Fibroblast of lung (primary cell): ENCODE results near the gene PIGN. TPM values are rescaled to one million over a fixed set of nuclear protein-coding genes. Genes with fewer than 3 reads are reported as not detected.

ENCODE experiments used
- DNase-seq, 2 donors: peaks; one replicate each; pipeline versions ENCODE4 v3.0.0 to v3.0.0-alpha.2; 2010; ENCODE audit warnings: low read depth in 2 of 2
- H2AFZ ChIP-seq: 2 replicates; pipeline ENCODE4 v1.5.1; 2012; ENCODE audit warnings: low read length, control low read depth, inconsistent platforms
- H3K27ac ChIP-seq: 2 replicates; pipeline ENCODE4 v1.5.1; 2011; ENCODE audit warnings: low read length, control low read depth; ENCODE audit not compliant: insufficient read depth
- H3K27me3 ChIP-seq: 2 replicates; pipeline ENCODE4 v1.5.1; 2011; ENCODE audit warnings: mild to moderate bottlenecking, low read length; ENCODE audit not compliant: control insufficient read depth, insufficient read depth
- H3K36me3 ChIP-seq: 2 replicates; pipeline ENCODE4 v1.5.1; 2011; ENCODE audit warnings: low read length; ENCODE audit not compliant: control insufficient read depth, insufficient read depth
- H3K4me1 ChIP-seq: 2 replicates; pipeline ENCODE4 v1.5.1; 2011; ENCODE audit warnings: low read length; ENCODE audit not compliant: control insufficient read depth, insufficient read depth; ENCODE audit errors: extremely low read depth
- H3K4me2 ChIP-seq: 2 replicates; pipeline ENCODE4 v1.5.1; 2011; ENCODE audit warnings: low read length, control low read depth; ENCODE audit not compliant: insufficient read depth; ENCODE audit errors: extremely low read depth
- H3K4me3 ChIP-seq, 4 experiments: fragments of 200-600 bp in 1 of 4; sonication (generic) in 1 of 4; replicated peaks in 1 of 4; 2 replicates each; pipeline ENCODE4 v1.5.1; 2011 to 2016; ENCODE audit warnings: low read length in 4 of 4, low read depth in 3 of 4, mild to moderate bottlenecking in 3 of 4, control low read depth in 2 of 4, inconsistent platforms in 1 of 4, mixed read lengths in 1 of 4; ENCODE audit not compliant: insufficient read depth in 1 of 4; ENCODE audit errors: control extremely low read depth in 1 of 4
- H3K79me2 ChIP-seq: 2 replicates; pipeline ENCODE4 v1.5.1; 2012; ENCODE audit warnings: mild to moderate bottlenecking, low read length, inconsistent platforms; ENCODE audit not compliant: control insufficient read depth, insufficient read depth
- H3K9ac ChIP-seq: 2 replicates; pipeline ENCODE4 v1.5.1; 2011; ENCODE audit warnings: mild to moderate bottlenecking, low read length, control low read depth; ENCODE audit not compliant: insufficient read depth
- H3K9me3 ChIP-seq: 2 replicates; pipeline ENCODE4 v1.5.1; 2012; ENCODE audit warnings: low read depth, low read length; ENCODE audit not compliant: control insufficient read depth, insufficient read depth
- H4K20me1 ChIP-seq: 2 replicates; pipeline ENCODE4 v1.5.1; 2011; ENCODE audit warnings: low read length; ENCODE audit not compliant: control insufficient read depth, insufficient read depth; ENCODE audit errors: extremely low read depth
- EZH2 ChIP-seq: IDR thresholded peaks from 2 replicates; pipeline ENCODE4 v1.5.1; 2012; ENCODE audit warnings: low read length, control low read depth, mild to moderate bottlenecking; ENCODE audit errors: missing control alignments
- polyA plus RNA-seq, 2 donors: library from polyadenylated mRNA; depleted of rRNA in 1 of 2; stranded (reverse) in 1 of 2; unstranded in 1 of 2; fragments of >200 nt; gene quantifications; 2 replicates each; pipeline ENCODE4 v1.2.1, GENCODE V29; 2011 to 2012; ENCODE audit warnings: missing spikeins in 1 of 2
- total RNA-seq: library from RNA; depleted of rRNA; stranded (reverse); fragments of >200 nt; gene quantifications from 2 replicates; pipeline ENCODE4 v1.2.1, GENCODE V29; 2014
- TF ChIP-seq, protein P1 (sequence below), 2 donors: IDR thresholded peaks in 1 of 2; conservative IDR thresholded peaks in 1 of 2; 1 replicate in 1 of 2; 2 replicates in 1 of 2; pipeline ENCODE4 v1.5.1; 2011 to 2012; ENCODE audit warnings: low read length in 2 of 2, control low read depth in 1 of 2, inconsistent platforms in 1 of 2, low read depth in 1 of 2, mild to moderate bottlenecking in 1 of 2

Gene PIGN
- total and polyA plus RNA-seq, 2 donors (not counting 1 experiment from before 2014, with no cell fraction given) = 31.7 to 39.8 TPM

DNA sequence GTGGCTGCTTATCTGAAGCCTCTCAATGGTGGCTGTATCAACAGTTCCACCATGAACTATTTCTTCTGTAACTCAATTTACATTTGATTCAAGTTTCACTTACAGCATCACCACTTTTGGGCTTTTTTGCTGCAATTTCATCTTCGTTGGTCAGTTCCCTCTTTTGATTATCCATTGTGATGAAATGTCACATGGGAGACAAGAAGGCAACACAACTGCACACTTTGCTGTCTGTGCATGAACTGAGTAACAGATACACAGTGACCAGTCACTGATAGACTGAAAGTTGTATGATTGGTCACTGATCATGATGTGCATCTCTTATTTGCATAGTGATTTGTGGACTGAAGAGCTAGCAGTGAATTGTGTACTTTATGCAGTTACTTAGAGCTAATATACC is 163.3 kb downstream of the PIGN start:
- DNase-seq = no peak
- H2AFZ ChIP-seq = no peak overlapping the region
- no peaks in the 10 kb centered on the region for H4K20me1 ChIP-seq
- H3K79me2 ChIP-seq = no peaks in the 10 kb centered on the region
- no peak overlapping the region for H3K4me2 ChIP-seq
- peaks cover 2% of the 10 kb centered on the region for H3K4me1 ChIP-seq
- no peak overlapping the region for H3K4me3 ChIP-seq
- no peak overlapping the region for H3K9ac ChIP-seq
- no peak for TF ChIP-seq EZH2
- TF ChIP-seq, protein P1, sequence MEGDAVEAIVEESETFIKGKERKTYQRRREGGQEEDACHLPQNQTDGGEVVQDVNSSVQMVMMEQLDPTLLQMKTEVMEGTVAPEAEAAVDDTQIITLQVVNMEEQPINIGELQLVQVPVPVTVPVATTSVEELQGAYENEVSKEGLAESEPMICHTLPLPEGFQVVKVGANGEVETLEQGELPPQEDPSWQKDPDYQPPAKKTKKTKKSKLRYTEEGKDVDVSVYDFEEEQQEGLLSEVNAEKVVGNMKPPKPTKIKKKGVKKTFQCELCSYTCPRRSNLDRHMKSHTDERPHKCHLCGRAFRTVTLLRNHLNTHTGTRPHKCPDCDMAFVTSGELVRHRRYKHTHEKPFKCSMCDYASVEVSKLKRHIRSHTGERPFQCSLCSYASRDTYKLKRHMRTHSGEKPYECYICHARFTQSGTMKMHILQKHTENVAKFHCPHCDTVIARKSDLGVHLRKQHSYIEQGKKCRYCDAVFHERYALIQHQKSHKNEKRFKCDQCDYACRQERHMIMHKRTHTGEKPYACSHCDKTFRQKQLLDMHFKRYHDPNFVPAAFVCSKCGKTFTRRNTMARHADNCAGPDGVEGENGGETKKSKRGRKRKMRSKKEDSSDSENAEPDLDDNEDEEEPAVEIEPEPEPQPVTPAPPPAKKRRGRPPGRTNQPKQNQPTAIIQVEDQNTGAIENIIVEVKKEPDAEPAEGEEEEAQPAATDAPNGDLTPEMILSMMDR (conservative IDR thresholded peaks at IDR 0.05 in 1 of 2, IDR thresholded peaks at IDR 0.05 in 1 of 2; ENCODE audit: low read depth in 1 of 2, low read length in 2 of 2) = no peak
- no peak overlapping the region for H3K27ac ChIP-seq
- H3K9me3 ChIP-seq = no peaks in the 10 kb centered on the region
- H3K27me3 ChIP-seq = no peaks in the 10 kb centered on the region
- H3K36me3 ChIP-seq = no peaks in the 10 kb centered on the region

DNA sequence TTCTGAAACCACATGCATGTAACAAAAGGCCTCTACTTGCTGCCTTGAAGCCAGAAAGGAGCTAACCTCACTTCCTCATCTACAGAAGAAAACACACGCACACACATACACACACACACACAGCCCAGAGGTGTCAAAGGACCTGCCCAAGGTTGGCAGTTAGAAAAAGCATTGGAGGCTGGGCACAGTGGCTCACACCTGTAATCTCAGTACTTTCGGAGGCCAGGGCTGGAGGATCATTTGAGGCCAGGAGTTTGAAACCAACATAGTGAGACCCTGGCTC is 168.2 kb downstream of the PIGN start:
- no peak overlapping the region for H3K9ac ChIP-seq
- DNase-seq = peak in 1 of 2 donors; percentile 35
- H3K4me1 ChIP-seq = peaks cover 10% of the 10 kb centered on the region
- H2AFZ ChIP-seq = no peak overlapping the region
- H3K4me3 ChIP-seq = no peak overlapping the region
- no peaks in the 10 kb centered on the region for H3K27me3 ChIP-seq
- no peak overlapping the region for H3K4me2 ChIP-seq
- H4K20me1 ChIP-seq = no peaks in the 10 kb centered on the region
- H3K36me3 ChIP-seq = no peaks in the 10 kb centered on the region
- no peaks in the 10 kb centered on the region for H3K79me2 ChIP-seq
- H3K9me3 ChIP-seq = no peaks in the 10 kb centered on the region
- TF ChIP-seq, protein P1 (conservative IDR thresholded peaks at IDR 0.05 in 1 of 2, IDR thresholded peaks at IDR 0.05 in 1 of 2; ENCODE audit: low read depth in 1 of 2, low read length in 2 of 2) = no peak
- TF ChIP-seq EZH2 = no peak
- H3K27ac ChIP-seq = no peak overlapping the region

DNA sequence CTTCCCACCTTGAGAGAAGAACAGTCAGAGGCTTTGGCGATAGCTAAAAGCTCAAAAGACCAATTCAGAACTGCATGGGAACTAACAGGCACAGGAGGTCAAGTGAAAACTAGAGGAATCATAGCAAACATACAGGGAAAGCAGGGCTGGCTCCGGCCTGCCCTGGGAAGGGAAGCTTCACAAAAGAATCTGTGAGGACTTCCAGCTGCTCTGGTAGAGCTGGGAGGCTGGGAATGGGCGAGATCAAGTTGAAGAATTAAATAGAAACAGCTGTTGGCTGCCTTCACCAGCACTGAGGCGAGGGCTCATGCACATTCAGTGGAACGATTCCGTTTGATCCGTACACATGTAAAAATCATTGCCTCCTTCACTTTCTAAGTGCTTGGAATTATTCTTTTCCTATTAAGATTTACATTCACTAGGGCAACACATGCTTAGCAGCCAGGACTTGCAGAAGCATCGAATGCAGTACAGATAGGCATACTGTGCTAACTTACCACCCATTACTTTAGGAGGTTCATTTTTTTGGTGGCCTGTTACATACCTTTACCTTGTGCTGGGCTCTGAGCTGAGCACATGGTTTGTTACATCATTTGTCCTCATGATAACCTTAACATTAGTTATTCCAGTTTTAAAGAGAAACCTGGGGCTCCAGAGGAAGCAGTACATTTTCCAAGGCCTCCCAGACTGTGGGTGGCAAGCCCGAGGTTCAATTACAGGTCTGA is 168.7 kb downstream of the PIGN start:
- Histone ChIP-seq H3K9me3 (no peaks in the 10 kb centered on the region), H3K9ac (no peak overlapping the region), H3K4me3 (peak overlapping the region in 1 of 4 experiments; percentile 25), H3K4me2 (peak overlapping the region; percentile 69), H3K36me3 (no peaks in the 10 kb centered on the region), H3K27me3 (no peaks in the 10 kb centered on the region), H3K79me2 (no peaks in the 10 kb centered on the region), H2AFZ (peak overlapping the region; percentile 75), H4K20me1 (no peaks in the 10 kb centered on the region), H3K4me1 (peaks cover 10% of the 10 kb centered on the region), H3K27ac (peak overlapping the region; percentile 74)
- TF ChIP-seq, protein P1 (conservative IDR thresholded peaks at IDR 0.05 in 1 of 2, IDR thresholded peaks at IDR 0.05 in 1 of 2; ENCODE audit: low read depth in 1 of 2, low read length in 2 of 2) = no peak
- no peak for TF ChIP-seq EZH2
- peak; percentile 67 to 97 for DNase-seq
